HepG2 (cell line): ENCODE data around the gene CDCA5. TPM values are rescaled to one million over a fixed set of nuclear protein-coding genes. Genes with fewer than 3 reads are reported as not detected.

ENCODE experiments used
- DNMT1 ChIP-seq: sonication (generic); formaldehyde crosslinking; IDR thresholded peaks from 2 replicates; pipeline ENCODE4 v1.5.1; 2020; ENCODE audit warnings: mild to moderate bottlenecking, missing genetic modification reagents
- E2F2 ChIP-seq: sonication (generic); formaldehyde crosslinking; IDR thresholded peaks from 2 replicates; pipeline ENCODE4 v1.4.0; 2020; ENCODE audit warnings: missing genetic modification reagents, borderline replicate concordance
- GPN1 ChIP-seq: sonication (generic); formaldehyde crosslinking; IDR thresholded peaks from 2 replicates; pipeline ENCODE4 v1.5.1; 2020; ENCODE audit warnings: missing genetic modification reagents, borderline replicate concordance
- HOXA5 ChIP-seq: sonication (generic); formaldehyde crosslinking; IDR thresholded peaks from 2 replicates; pipeline ENCODE4 v1.4.0; 2020; ENCODE audit warnings: missing genetic modification reagents
- KDM6A ChIP-seq: IDR thresholded peaks from 2 replicates; pipeline ENCODE4 v1.6.1; 2016; ENCODE audit warnings: low read depth
- KLF11 ChIP-seq: IDR thresholded peaks from 2 replicates; pipeline ENCODE4 v1.6.1; 2016; ENCODE audit warnings: missing compliant biosample characterization
- KLF16 ChIP-seq, 2 experiments: sonication (generic) in 1 of 2; formaldehyde crosslinking in 1 of 2; IDR thresholded peaks; 2 replicates each; pipeline versions ENCODE4 v1.6.1 to v1.8.0; 2016 to 2023; ENCODE audit warnings: missing genetic modification reagents in 2 of 2, missing compliant biosample characterization in 1 of 2
- MED13 ChIP-seq: sonication (generic); formaldehyde crosslinking; IDR thresholded peaks from 2 replicates; pipeline ENCODE4 v1.5.0; 2020; ENCODE audit warnings: missing genetic modification reagents
- NFYB ChIP-seq: sonication (generic); formaldehyde crosslinking; IDR thresholded peaks from 2 replicates; pipeline ENCODE4 v1.4.0; 2020; ENCODE audit warnings: missing genetic modification reagents
- NKX3-1 ChIP-seq: sonication (generic); formaldehyde crosslinking; IDR thresholded peaks from 2 replicates; pipeline ENCODE4 v1.5.0; 2020; ENCODE audit warnings: missing genetic modification reagents
- ONECUT2 ChIP-seq: sonication (generic); formaldehyde crosslinking; IDR thresholded peaks from 2 replicates; pipeline ENCODE4 v1.4.0; 2020; ENCODE audit warnings: missing genetic modification reagents
- SIN3B ChIP-seq: fragments of 150-350 bp; IDR thresholded peaks from 2 replicates; pipeline ENCODE4 v1.6.1; 2014; ENCODE audit warnings: low read length
- SIX4 ChIP-seq: sonication (generic); formaldehyde crosslinking; IDR thresholded peaks from 2 replicates; pipeline ENCODE4 v1.4.0; 2020; ENCODE audit warnings: missing genetic modification reagents
- SKI ChIP-seq: fragments of 450-650 bp; IDR thresholded peaks from one replicate; pipeline ENCODE4 v1.6.1; 2018; ENCODE audit warnings: mild to moderate bottlenecking; ENCODE audit not compliant: partially characterized antibody
- SMC3 ChIP-seq: IDR thresholded peaks from 2 replicates; pipeline ENCODE4 v1.6.1; 2011; ENCODE audit warnings: low read length, improper control_type of control experiment
- SRSF1 ChIP-seq: fragments of 200-400 bp; formaldehyde crosslinking; optimal IDR thresholded peaks from 2 replicates; pipeline ENCODE3; 2017; ENCODE audit warnings: mild to moderate bottlenecking, low read depth, low read length, moderate library complexity
- ZBTB3 ChIP-seq: sonication (generic); formaldehyde crosslinking; IDR thresholded peaks from 2 replicates; pipeline ENCODE4 v1.4.0; 2020; ENCODE audit warnings: low read depth, mild to moderate bottlenecking, moderate library complexity, missing genetic modification reagents, borderline replicate concordance
- ZBTB34 ChIP-seq: sonication (generic); formaldehyde crosslinking; IDR thresholded peaks from 2 replicates; pipeline ENCODE4 v1.8.0; 2022; ENCODE audit warnings: mild to moderate bottlenecking, missing genetic modification reagents
- ZBTB4 ChIP-seq: sonication (generic); formaldehyde crosslinking; IDR thresholded peaks from 2 replicates; pipeline ENCODE4 v1.4.0; 2020; ENCODE audit warnings: missing genetic modification reagents, mild to moderate bottlenecking, borderline replicate concordance
- ZNF20 ChIP-seq: sonication (generic); formaldehyde crosslinking; IDR thresholded peaks from 2 replicates; pipeline ENCODE4 v1.4.0; 2020; ENCODE audit warnings: mild to moderate bottlenecking, moderate library complexity, missing genetic modification reagents
- ZNF225 ChIP-seq: sonication (generic); formaldehyde crosslinking; IDR thresholded peaks from 2 replicates; pipeline ENCODE4 v1.4.0; 2020; ENCODE audit warnings: mild to moderate bottlenecking, missing genetic modification reagents
- ZNF234 ChIP-seq: sonication (generic); formaldehyde crosslinking; conservative IDR thresholded peaks from 2 replicates; pipeline ENCODE4 v1.5.1; 2020; ENCODE audit warnings: mild to moderate bottlenecking, missing genetic modification reagents
- ZNF367 ChIP-seq: sonication (generic); formaldehyde crosslinking; IDR thresholded peaks from 2 replicates; pipeline ENCODE4 v1.4.0; 2020; ENCODE audit warnings: missing genetic modification reagents, borderline replicate concordance
- ZNF607 ChIP-seq: sonication (generic); formaldehyde crosslinking; IDR thresholded peaks from 2 replicates; pipeline ENCODE4 v1.5.1; 2020; ENCODE audit warnings: missing genetic modification reagents, mild to moderate bottlenecking, borderline replicate concordance
- ZNF652 ChIP-seq: IDR thresholded peaks from 2 replicates; pipeline ENCODE4 v1.6.1; 2016; ENCODE audit warnings: low read depth, borderline replicate concordance
- ZNF709 ChIP-seq: sonication (generic); formaldehyde crosslinking; IDR thresholded peaks from 2 replicates; pipeline ENCODE4 v1.5.0; 2020; ENCODE audit warnings: mild to moderate bottlenecking, missing genetic modification reagents
- ZNF772 ChIP-seq: sonication (generic); formaldehyde crosslinking; IDR thresholded peaks from 2 replicates; pipeline ENCODE4 v1.5.0; 2020; ENCODE audit warnings: mild to moderate bottlenecking, missing genetic modification reagents
- polyA plus RNA-seq, 8 experiments: library from polyadenylated mRNA; depleted of rRNA in 3 of 8; stranded (reverse) in 7 of 8; unstranded in 1 of 8; fragments of >200 nt; fragmentation: Illumina TruSeq in 4 of 8; extraction: Trizol in 4 of 8; gene quantifications; 2 replicates each; pipeline versions ENCODE4 v1.2.1 to v1.2.3, GENCODE V29; 2011 to 2016; ENCODE audit warnings: low read depth in 4 of 8, missing spikeins in 1 of 8, mixed read lengths in 1 of 8; ENCODE audit not compliant: insufficient read depth in 1 of 8
- total RNA-seq, 5 experiments: library from RNA; depleted of rRNA; stranded (reverse); fragments of >200 nt; fragmentation: Illumina TruSeq; extraction: Trizol; gene quantifications; 2 replicates each; pipeline ENCODE4 v1.2.3, GENCODE V29; 2016; ENCODE audit warnings: low read depth in 1 of 5

The CDCA5 gene
- total and polyA plus RNA-seq, 2 of the 13 experiments (the other 11 are each of a cell fraction or from before 2014, with no cell fraction given): 13.5 to 50.6 TPM

- peak; percentile 100; the same call in 1 of the 2 replicates for TF ChIP-seq E2F2 (CRISPR knock-in tag)
- no peak for TF ChIP-seq ZNF234
- no peak for TF ChIP-seq ZNF772 (CRISPR knock-in tag)
- TF ChIP-seq MED13: no peak
- TF ChIP-seq ZNF607 (CRISPR knock-in tag): no peak
- TF ChIP-seq GPN1 (CRISPR knock-in tag): no peak
- TF ChIP-seq SIX4 (CRISPR knock-in tag): no peak
- TF ChIP-seq ZBTB34 (CRISPR knock-in tag): 0 out of 2 replicates have a peak, but pooled peaks have one; percentile 40
- TF ChIP-seq NKX3-1 (CRISPR knock-in tag): no peak
- no peak for TF ChIP-seq ZNF20 (CRISPR knock-in tag)
- peak; percentile 65; the same call in 1 of the 2 replicates for TF ChIP-seq HOXA5 (CRISPR knock-in tag)
- no peak for TF ChIP-seq ZNF652 (CRISPR knock-in tag)
- no peak for TF ChIP-seq SIN3B
- TF ChIP-seq NFYB (CRISPR knock-in tag): peak; percentile 68
- TF ChIP-seq KLF11 (CRISPR knock-in tag): no peak
- TF ChIP-seq KLF16 (CRISPR knock-in tag; IDR thresholded peaks at IDR 0.05): peak in 1 of 2 experiments; percentile 46; a peak in 2 of 4 replicates
- no peak for TF ChIP-seq SRSF1
- no peak for TF ChIP-seq ZNF225
- TF ChIP-seq ZBTB4 (CRISPR knock-in tag): no peak
- TF ChIP-seq ZBTB3 (CRISPR knock-in tag): no peak
- TF ChIP-seq ZNF709: peak; percentile 58; the same call in 1 of the 2 replicates
- TF ChIP-seq DNMT1 (CRISPR knock-in tag): peak; percentile 45
- peak; percentile 19 for TF ChIP-seq SKI
- no peak for TF ChIP-seq ONECUT2
- no peak for TF ChIP-seq KDM6A (CRISPR knock-in tag)
- no peak for TF ChIP-seq SMC3
- no peak; the same call in 1 of the 2 replicates for TF ChIP-seq ZNF367 (CRISPR knock-in tag)
These were observed 42.8 kb downstream of the CDCA5 start, which contains the start of gene SAC3D1 (continued) for GRCh38 chr11:65040847-65041622.
